Body of pancreas (tissue), 4 donors: ENCODE results near the gene WDR81.

Source experiments
- POLR2A ChIP-seq, 3 donors: fragments of 450-650 bp; IDR thresholded peaks; one replicate each; pipeline ENCODE4 v1.6.1; 2016; ENCODE audit warnings: antibody characterized with exemption in 3 of 3, mild to moderate bottlenecking in 2 of 3
- TF ChIP-seq, protein P1 (sequence below), 7 experiments: fragments of 450-650 bp in 4 of 7; fragments of 200-600 bp in 3 of 7; sonication (generic) in 3 of 7; IDR thresholded peaks; one replicate each; pipeline ENCODE4 v1.5.1; 2016 to 2019; ENCODE audit warnings: antibody characterized with exemption in 7 of 7

- TF ChIP-seq, protein P1, sequence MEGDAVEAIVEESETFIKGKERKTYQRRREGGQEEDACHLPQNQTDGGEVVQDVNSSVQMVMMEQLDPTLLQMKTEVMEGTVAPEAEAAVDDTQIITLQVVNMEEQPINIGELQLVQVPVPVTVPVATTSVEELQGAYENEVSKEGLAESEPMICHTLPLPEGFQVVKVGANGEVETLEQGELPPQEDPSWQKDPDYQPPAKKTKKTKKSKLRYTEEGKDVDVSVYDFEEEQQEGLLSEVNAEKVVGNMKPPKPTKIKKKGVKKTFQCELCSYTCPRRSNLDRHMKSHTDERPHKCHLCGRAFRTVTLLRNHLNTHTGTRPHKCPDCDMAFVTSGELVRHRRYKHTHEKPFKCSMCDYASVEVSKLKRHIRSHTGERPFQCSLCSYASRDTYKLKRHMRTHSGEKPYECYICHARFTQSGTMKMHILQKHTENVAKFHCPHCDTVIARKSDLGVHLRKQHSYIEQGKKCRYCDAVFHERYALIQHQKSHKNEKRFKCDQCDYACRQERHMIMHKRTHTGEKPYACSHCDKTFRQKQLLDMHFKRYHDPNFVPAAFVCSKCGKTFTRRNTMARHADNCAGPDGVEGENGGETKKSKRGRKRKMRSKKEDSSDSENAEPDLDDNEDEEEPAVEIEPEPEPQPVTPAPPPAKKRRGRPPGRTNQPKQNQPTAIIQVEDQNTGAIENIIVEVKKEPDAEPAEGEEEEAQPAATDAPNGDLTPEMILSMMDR (IDR thresholded peaks at IDR 0.05): no peak
- no peak for TF ChIP-seq POLR2A (IDR thresholded peaks at IDR 0.05)
These were observed 62.2 kb downstream of the WDR81 start for GRCh38 chr17:1786708-1787107.
